ENCODE data around the gene BICD1.

The BICD1 gene

GRCh38 chr12:32253154-32253790, 146.6 kb downstream of the BICD1 start:
- no peak for DNase-seq (ENCODE audit: low read depth, low spot score)
- POLR2A ChIA-PET: no interaction called here
- H3K4me3 ChIP-seq (ENCODE audit: low read depth, low read length): no peak overlapping the region
- CTCF ChIA-PET: no interaction called here
- TF ChIP-seq CTCF (IDR thresholded peaks at IDR 0.05; ENCODE audit: insufficient read depth, low read length, missing control alignments): no peak

- CTCF ChIA-PET: no interaction called here
- no peak overlapping the region for H3K4me3 ChIP-seq (ENCODE audit: low read depth, low read length)
- POLR2A ChIA-PET: no interaction called here
- no peak for TF ChIP-seq CTCF (IDR thresholded peaks at IDR 0.05; ENCODE audit: insufficient read depth, low read length, missing control alignments)
- DNase-seq (ENCODE audit: low read depth, low spot score): no peak
Observed at GRCh38 chr12:32254260-32254956, 147.8 kb downstream of the BICD1 start.

GRCh38 chr12:32255588-32255987, 148.9 kb downstream of the BICD1 start:
- ChIA-PET CTCF (no interaction called here), POLR2A (no interaction called here)
- no peak for TF ChIP-seq CTCF (IDR thresholded peaks at IDR 0.05; ENCODE audit: insufficient read depth, low read length, missing control alignments)
- no peak overlapping the region for H3K4me3 ChIP-seq (ENCODE audit: low read depth, low read length)
- no peak for DNase-seq (ENCODE audit: low read depth, low spot score)

- DNase-seq (ENCODE audit: low read depth, low spot score): no peak
- POLR2A ChIA-PET: no interaction called here
- TF ChIP-seq CTCF (IDR thresholded peaks at IDR 0.05; ENCODE audit: insufficient read depth, low read length, missing control alignments): no peak
- no peak overlapping the region for H3K4me3 ChIP-seq (ENCODE audit: low read depth, low read length)
- CTCF ChIA-PET: no interaction called here
Observed at GRCh38 chr12:32257695-32258496, 151.2 kb downstream of the BICD1 start.

- CTCF ChIA-PET: no interaction called here
- H3K4me3 ChIP-seq (ENCODE audit: low read depth, low read length): no peak overlapping the region
- TF ChIP-seq CTCF (IDR thresholded peaks at IDR 0.05; ENCODE audit: insufficient read depth, low read length, missing control alignments): no peak
- DNase-seq (ENCODE audit: low read depth, low spot score): no peak
- POLR2A ChIA-PET: no interaction called here
Observed at GRCh38 chr12:32260696-32261095, 154.0 kb downstream of the BICD1 start.

- no peak for DNase-seq (ENCODE audit: low read depth, low spot score)
- H3K4me3 ChIP-seq (ENCODE audit: low read depth, low read length): no peak overlapping the region
- no peak for TF ChIP-seq CTCF (IDR thresholded peaks at IDR 0.05; ENCODE audit: insufficient read depth, low read length, missing control alignments)
- ChIA-PET POLR2A (no interaction called here), CTCF (no interaction called here)
Observed at GRCh38 chr12:32261638-32262037, 155.0 kb downstream of the BICD1 start.

Measured in AG04449 (cell line).